Thyroid gland (tissue), 4 donors: ENCODE results near the gene IQSEC3.
"Not testable (repeated sequence)": the region's sequence is repeated elsewhere in the genome, so short reads cannot be mapped to it uniquely, and the experiment has no call there.

Experiments used
- CTCF ChIP-seq, 6 experiments: fragments of 200-600 bp in 3 of 6; fragments of 450-650 bp in 3 of 6; sonication (generic) in 3 of 6; IDR thresholded peaks; one replicate each; pipeline ENCODE4 v1.5.1; 2016 to 2019; ENCODE audit warnings: antibody characterized with exemption in 6 of 6, mild to moderate bottlenecking in 2 of 6, inconsistent platforms in 1 of 6, moderate library complexity in 1 of 6
- POLR2A ChIP-seq, 2 donors: fragments of 450-650 bp; IDR thresholded peaks; one replicate each; pipeline ENCODE4 v1.6.1; 2017; ENCODE audit warnings: antibody characterized with exemption in 2 of 2, mild to moderate bottlenecking in 2 of 2, moderate library complexity in 1 of 2

DNA sequence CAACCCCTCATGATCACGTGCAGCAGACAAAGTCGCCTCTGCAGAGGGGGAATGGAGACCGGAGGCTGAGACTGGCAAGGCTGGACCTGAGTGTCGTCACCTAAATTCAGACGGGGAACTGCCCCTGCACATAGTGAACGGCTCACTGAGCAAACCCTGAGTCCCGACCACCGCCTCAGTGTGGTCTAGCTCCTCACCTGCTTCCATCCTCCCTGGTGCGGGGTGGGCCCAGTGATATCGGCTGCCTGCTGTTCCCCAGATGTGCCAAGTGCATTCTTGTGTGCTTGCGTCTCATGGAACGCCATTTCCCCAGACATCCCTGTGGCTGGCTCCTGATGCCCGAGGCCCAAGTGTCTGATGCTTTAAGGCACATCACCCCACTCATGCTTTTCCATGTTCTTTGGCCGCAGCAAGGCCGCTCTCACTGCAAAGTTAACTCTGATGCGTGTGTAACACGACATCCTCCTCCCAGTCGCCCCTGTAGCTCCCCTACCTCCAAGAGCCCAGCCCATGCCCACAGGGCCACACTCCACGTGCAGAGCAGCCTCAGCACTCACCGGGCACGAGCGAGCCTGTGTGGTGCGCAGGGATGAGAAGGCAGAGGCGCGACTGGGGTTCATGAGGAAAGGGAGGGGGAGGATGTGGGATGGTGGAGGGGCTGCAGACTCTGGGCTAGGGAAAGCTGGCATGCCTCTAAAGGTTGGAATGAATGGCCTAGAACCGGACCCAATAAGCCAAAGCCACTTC, 47.6 kb upstream of the IQSEC3 start:
- TF ChIP-seq CTCF, POLR2A (IDR thresholded peaks at IDR 0.05): not testable (repeated sequence)
